GM18951 (cell line): ENCODE data around the gene COMT.

Experiments used
- POLR2A ChIP-seq: IDR thresholded peaks from 4 replicates; pipeline ENCODE4 v1.6.1; 2011; ENCODE audit warnings: mild to moderate bottlenecking; ENCODE audit not compliant: insufficient read length, insufficient read depth; ENCODE audit errors: extremely low read depth
- in situ Hi-C: fragments of 300-500 bp; cut with MboI; formaldehyde crosslinking; loops from one replicate; pipeline ENCODE4 v1.12.0; 2022; ENCODE audit warnings: low sequenced_read_pairs, mixed read lengths, inconsistent platforms; ENCODE audit not compliant: unreplicated experiment

The COMT gene

GRCh38 chr22:19959587-19960490, 18.3 kb downstream of the COMT start:
- no peak for TF ChIP-seq POLR2A
- in situ Hi-C loops: no loop called here

DNA sequence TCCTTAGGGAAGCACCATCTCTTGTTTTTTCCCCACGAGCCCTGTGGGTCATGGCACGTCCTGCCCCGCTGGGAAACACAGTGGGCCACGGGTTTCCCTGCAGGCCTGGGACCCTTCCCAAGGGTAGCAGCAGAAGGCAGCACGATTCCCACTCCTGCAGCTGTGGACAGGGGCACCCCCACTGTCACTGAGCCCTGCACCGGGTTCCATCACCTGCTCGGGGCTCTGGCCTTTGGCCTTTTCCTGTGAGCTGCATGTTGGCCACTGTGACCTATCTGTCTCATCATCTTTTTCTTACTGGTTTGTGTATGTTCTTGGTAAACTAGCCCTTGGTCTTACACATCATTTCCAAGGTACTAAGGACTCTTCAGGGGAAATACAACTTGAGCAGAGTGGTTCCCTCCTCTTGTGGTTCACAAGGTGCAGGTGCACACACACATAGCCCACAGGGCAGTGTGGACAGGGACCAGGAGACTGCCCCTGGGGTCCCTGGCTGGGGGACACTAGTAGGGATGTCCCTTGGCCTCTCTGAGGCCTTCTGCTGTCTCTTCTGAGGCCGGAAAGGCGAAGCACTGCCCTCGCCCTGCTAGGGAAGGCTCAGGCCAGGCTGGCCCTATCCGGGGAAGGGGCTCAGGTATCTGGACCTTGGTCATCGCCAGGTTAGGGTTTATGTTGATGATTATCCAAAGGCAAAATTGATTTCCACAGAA, 19.1 kb downstream of the COMT start:
- no peak for TF ChIP-seq POLR2A
- in situ Hi-C loops: no loop called here

DNA sequence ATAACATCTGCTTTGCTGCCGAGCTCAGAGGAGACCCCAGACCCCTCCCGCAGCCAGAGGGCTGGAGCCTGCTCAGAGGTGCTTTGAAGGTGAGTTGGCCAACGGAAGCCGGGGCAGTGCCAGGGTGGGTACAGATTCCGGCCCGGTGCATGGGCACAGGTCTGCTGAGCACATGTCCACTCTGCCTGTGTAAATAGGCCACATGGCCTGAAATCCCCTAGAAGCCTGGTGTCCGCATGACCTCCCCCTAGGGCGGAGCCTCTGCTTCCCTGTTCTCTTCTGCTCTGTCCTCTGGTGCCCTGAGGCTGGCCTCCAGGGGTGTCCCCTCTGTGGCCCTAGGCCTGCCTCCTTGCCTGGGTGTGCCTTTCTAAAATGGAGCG, 19.6 kb downstream of the COMT start:
- in situ Hi-C loops: no loop called here
- no peak for TF ChIP-seq POLR2A

GRCh38 chr22:19961868-19962245, 20.3 kb downstream of the COMT start:
- in situ Hi-C loops: no loop called here
- TF ChIP-seq POLR2A: no peak

DNA sequence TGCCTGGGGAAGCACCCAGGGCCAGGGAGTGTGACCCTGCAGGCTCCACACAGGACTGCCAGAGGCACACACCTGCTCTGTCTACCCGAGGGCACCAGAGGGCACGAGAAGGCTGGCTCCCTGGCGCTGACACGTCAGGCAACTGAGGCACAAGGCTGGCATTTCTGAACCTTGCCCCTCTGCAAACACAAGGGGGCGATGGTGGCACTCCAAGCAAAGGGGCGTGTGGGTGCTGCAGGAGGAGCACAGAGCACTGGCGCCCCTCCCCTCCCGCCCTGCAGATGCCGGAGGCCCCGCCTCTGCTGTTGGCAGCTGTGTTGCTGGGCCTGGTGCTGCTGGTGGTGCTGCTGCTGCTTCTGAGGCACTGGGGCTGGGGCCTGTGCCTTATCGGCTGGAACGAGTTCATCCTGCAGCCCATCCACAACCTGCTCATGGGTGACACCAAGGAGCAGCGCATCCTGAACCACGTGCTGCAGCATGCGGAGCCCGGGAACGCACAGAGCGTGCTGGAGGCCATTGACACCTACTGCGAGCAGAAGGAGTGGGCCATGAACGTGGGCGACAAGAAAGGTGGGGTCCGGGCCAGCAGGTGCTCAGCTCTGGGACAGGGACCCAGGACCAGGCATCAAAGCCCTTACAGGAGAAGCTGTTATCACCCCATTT, 20.8 kb downstream of the COMT start:
- TF ChIP-seq POLR2A: no peak
- in situ Hi-C loops: no loop called here

GRCh38 chr22:19962909-19963806, 21.6 kb downstream of the COMT start:
- no peak for TF ChIP-seq POLR2A
- in situ Hi-C loops: no loop called here

DNA sequence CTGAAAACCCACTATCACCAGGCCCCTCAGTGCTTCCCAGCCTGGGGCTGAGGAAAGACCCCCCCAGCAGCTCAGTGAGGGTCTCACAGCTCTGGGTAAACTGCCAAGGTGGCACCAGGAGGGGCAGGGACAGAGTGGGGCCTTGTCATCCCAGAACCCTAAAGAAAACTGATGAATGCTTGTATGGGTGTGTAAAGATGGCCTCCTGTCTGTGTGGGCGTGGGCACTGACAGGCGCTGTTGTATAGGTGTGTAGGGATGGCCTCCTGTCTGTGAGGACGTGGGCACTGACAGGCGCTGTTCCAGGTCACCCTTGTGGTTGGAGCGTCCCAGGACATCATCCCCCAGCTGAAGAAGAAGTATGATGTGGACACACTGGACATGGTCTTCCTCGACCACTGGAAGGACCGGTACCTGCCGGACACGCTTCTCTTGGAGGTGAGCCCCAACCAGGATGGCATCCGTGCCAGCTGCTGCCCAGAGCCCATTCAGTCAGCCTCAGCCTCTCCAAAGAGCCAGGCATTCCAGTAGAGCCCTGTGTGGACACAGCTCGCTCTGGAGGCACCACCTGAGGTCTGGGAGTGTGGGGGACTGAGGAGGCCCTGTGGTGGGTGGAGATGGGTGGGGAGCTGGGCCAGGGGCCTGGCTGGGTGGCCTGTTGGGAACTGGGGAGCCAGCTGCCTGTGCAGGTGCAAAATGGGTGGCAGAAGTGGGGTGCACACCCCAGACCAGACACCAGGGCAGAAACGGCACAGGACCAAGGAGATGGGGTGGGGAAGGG, 22.5 kb downstream of the COMT start:
- no peak for TF ChIP-seq POLR2A
- in situ Hi-C loops: no loop called here

- TF ChIP-seq POLR2A: no peak
- in situ Hi-C loops: no loop called here
Measured at GRCh38 chr22:19964701-19965386, 23.3 kb downstream of the COMT start.

GRCh38 chr22:19965771-19966709, 24.5 kb downstream of the COMT start:
- TF ChIP-seq POLR2A: no peak
- in situ Hi-C loops: no loop called here

- in situ Hi-C loops: no loop called here
Measured at GRCh38 chr22:19966908-19967750, 25.6 kb downstream of the COMT start.

More at GRCh38 chr22:19966908-19967750, 25.6 kb downstream of the COMT start:
- TF ChIP-seq POLR2A: no peak
